ENCODE data around the gene KCNQ5.

GRCh38 chr6:72640615-72640930 is 18.7 kb downstream of the KCNQ5 start:
- no peak for TF ChIP-seq CTCF (IDR thresholded peaks at IDR 0.05; ENCODE audit: low read depth, low read length, poor library complexity, severe bottlenecking)
- no peak for TF ChIP-seq EZH2phosphoT487 (IDR thresholded peaks at IDR 0.05; ENCODE audit: borderline replicate concordance, low read length)

All from DOHH2 (cell line).